Sigmoid colon (tissue), 4 donors: ENCODE results near the gene FLNB.

Experiments
- CTCF ChIP-seq, 4 experiments: fragments of 450-650 bp in 3 of 4; fragments of 200-600 bp in 1 of 4; IDR thresholded peaks; one replicate each; pipeline ENCODE4 v1.5.1; 2016 to 2019; ENCODE audit warnings: antibody characterized with exemption in 4 of 4, mild to moderate bottlenecking in 3 of 4, moderate library complexity in 2 of 4
- POLR2AphosphoS5 ChIP-seq, 4 donors: sonication (generic); formaldehyde crosslinking; IDR thresholded peaks; one replicate each; pipeline ENCODE4 v1.6.1; 2017; ENCODE audit warnings: antibody characterized with exemption in 4 of 4

DNA sequence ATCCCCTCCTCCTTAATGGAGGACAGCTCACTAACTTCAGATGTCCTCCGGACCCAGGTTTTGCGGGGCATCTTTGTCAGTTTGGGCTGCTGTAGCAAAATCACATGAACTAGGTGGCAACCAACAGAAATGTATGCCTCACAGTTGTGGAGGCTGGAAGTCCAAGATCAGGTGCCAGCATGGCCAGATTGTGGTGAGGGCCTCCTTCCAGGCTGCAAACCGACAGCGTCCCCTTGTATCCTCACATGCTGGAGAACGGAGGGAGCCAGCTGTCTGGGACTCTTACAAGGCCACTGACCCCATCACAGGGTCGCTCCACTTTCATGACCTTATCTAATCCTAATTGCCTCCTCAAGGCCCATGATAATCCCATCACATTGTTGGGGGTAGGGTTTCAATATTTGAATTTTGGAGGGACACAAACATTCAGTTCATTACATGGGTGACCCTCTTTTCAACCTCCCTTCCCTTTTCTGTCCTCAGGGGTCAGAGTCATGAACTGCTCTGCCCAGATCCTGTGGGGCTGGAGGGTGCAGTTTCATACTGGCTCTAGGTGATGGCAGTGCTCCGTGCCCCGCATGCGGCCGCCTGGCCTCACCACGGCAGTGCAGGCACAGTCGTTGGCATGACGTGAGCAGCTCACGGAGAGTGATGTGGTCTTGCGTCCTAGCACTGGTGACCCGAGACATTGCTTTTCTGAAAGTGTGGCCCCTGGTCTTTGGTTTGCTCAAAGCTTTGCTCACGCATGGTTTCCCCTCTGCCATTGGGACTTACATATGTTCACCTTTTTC is 144.2 kb downstream of the FLNB start:
- TF ChIP-seq POLR2AphosphoS5 (IDR thresholded peaks at IDR 0.05) (no peak), CTCF (IDR thresholded peaks at IDR 0.05) (no peak)
